Mesenchymal stem cell (in vitro differentiated cells and primary cell): Measurements from ENCODE around the gene NUDT4.
A peak's percentile ranks its signal among the peaks of the same experiment; 100 is the strongest.
"Not testable (repeated sequence)": the region's sequence is repeated elsewhere in the genome, so short reads cannot be mapped to it uniquely, and the experiment has no call there.

Source experiments
- DNase-seq: peaks from one replicate; pipeline ENCODE4 v3.0.0-alpha.2; 2013
- H2AFZ ChIP-seq: one replicate; pipeline ENCODE4 v1.6.1; 2013; ENCODE audit warnings: low read depth, mild to moderate bottlenecking, control low read depth, inconsistent platforms, low read length, moderate library complexity
- H2AK5ac ChIP-seq: 2 replicates; pipeline ENCODE4 v1.6.1; 2013; ENCODE audit warnings: low read length, moderate library complexity, mild to moderate bottlenecking, inconsistent platforms; ENCODE audit not compliant: severe bottlenecking
- H2BK120ac ChIP-seq: one replicate; pipeline ENCODE4 v1.6.1; 2013; ENCODE audit warnings: low read depth, mild to moderate bottlenecking, inconsistent platforms, low read length, moderate library complexity
- H2BK12ac ChIP-seq, 2 experiments: one replicate each; pipeline ENCODE4 v1.6.1; 2013; ENCODE audit warnings: inconsistent platforms in 2 of 2, low read length in 2 of 2, mild to moderate bottlenecking in 2 of 2, moderate library complexity in 2 of 2, control low read depth in 1 of 2
- H2BK15ac ChIP-seq: one replicate; pipeline ENCODE4 v1.6.1; 2013; ENCODE audit warnings: mild to moderate bottlenecking, low read depth, inconsistent platforms; ENCODE audit not compliant: poor library complexity, severe bottlenecking
- H2BK5ac ChIP-seq: 2 replicates; pipeline ENCODE4 v1.6.1; 2013; ENCODE audit warnings: low read depth, mild to moderate bottlenecking, low read length, control low read depth, inconsistent platforms; ENCODE audit not compliant: poor library complexity, severe bottlenecking
- H3K14ac ChIP-seq, 2 experiments: one replicate each; pipeline ENCODE4 v1.6.1; 2013; ENCODE audit warnings: inconsistent platforms in 2 of 2, low read length in 2 of 2, control low read depth in 1 of 2, mild to moderate bottlenecking in 1 of 2, moderate library complexity in 1 of 2
- H3K18ac ChIP-seq, 2 experiments: one replicate each; pipeline ENCODE4 v1.6.1; 2013; ENCODE audit warnings: inconsistent platforms in 2 of 2, low read length in 2 of 2, control low read depth in 1 of 2, low read depth in 1 of 2, mild to moderate bottlenecking in 1 of 2
- H3K23ac ChIP-seq, 2 experiments: one replicate each; pipeline ENCODE4 v1.6.1; 2013; ENCODE audit warnings: inconsistent platforms in 2 of 2, low read length in 2 of 2, mild to moderate bottlenecking in 2 of 2, moderate library complexity in 2 of 2, control low read depth in 1 of 2
- H3K27ac ChIP-seq: 2 replicates; pipeline ENCODE4 v1.5.1; 2013; ENCODE audit warnings: mild to moderate bottlenecking, moderate library complexity, low read length, control low read depth, inconsistent platforms; ENCODE audit not compliant: poor library complexity, severe bottlenecking
- H3K27me3 ChIP-seq, 2 experiments: 2 replicates each; pipeline versions ENCODE4 v1.6.1 to v1.7.0; 2013; ENCODE audit warnings: low read length in 2 of 2, mild to moderate bottlenecking in 2 of 2, moderate library complexity in 2 of 2, control low read depth in 1 of 2, inconsistent platforms in 1 of 2; ENCODE audit not compliant: control insufficient read depth in 1 of 2, insufficient read depth in 1 of 2
- H3K36me3 ChIP-seq, 2 experiments: 2 replicates each; pipeline versions ENCODE4 v1.6.1 to v1.7.0; 2013; ENCODE audit warnings: low read length in 2 of 2, control low read depth in 1 of 2, inconsistent platforms in 1 of 2, low read depth in 1 of 2, mild to moderate bottlenecking in 1 of 2; ENCODE audit not compliant: insufficient read depth in 2 of 2, control insufficient read depth in 1 of 2
- H3K4ac ChIP-seq, 2 experiments: one replicate each; pipeline ENCODE4 v1.6.1; 2013; ENCODE audit warnings: inconsistent platforms in 2 of 2, low read length in 2 of 2, mild to moderate bottlenecking in 2 of 2, moderate library complexity in 2 of 2, control low read depth in 1 of 2, low read depth in 1 of 2
- H3K4me1 ChIP-seq: 2 replicates; pipeline ENCODE4 v1.6.1; 2013; ENCODE audit warnings: low read depth, low read length, control low read depth; ENCODE audit not compliant: control insufficient read depth, insufficient read depth
- H3K4me2 ChIP-seq: 2 replicates; pipeline ENCODE4 v1.6.1; 2013; ENCODE audit warnings: low read length, mild to moderate bottlenecking, inconsistent platforms; ENCODE audit not compliant: poor library complexity, severe bottlenecking
- H3K4me3 ChIP-seq, 2 experiments: 2 replicates each; pipeline versions ENCODE4 v1.5.1 to v1.7.0; 2013; ENCODE audit warnings: low read length in 2 of 2, mild to moderate bottlenecking in 2 of 2, control low read depth in 1 of 2, low read depth in 1 of 2; ENCODE audit not compliant: insufficient read depth in 1 of 2
- H3K79me1 ChIP-seq: replicated peaks from 2 replicates; pipeline ENCODE4 v1.6.1; 2013; ENCODE audit warnings: mild to moderate bottlenecking, control low read depth, low read length, inconsistent platforms; ENCODE audit not compliant: poor library complexity, severe bottlenecking
- H3K9ac ChIP-seq: 2 replicates; pipeline ENCODE4 v1.7.0; 2013; ENCODE audit warnings: mild to moderate bottlenecking, low read length, moderate library complexity
- H3K9me3 ChIP-seq: 2 replicates; pipeline ENCODE4 v1.7.0; 2013; ENCODE audit warnings: mild to moderate bottlenecking, low read length; ENCODE audit not compliant: control insufficient read depth
- H4K8ac ChIP-seq: one replicate; pipeline ENCODE4 v1.6.1; 2013; ENCODE audit warnings: inconsistent platforms, mild to moderate bottlenecking, low read length, moderate library complexity
- H4K91ac ChIP-seq: one replicate; pipeline ENCODE4 v1.6.1; 2013; ENCODE audit warnings: mild to moderate bottlenecking, low read length, inconsistent platforms
- WGBS: methylation state at CpG from one replicate; pipeline ENCODE4 v1.1.7; 2013; ENCODE audit warnings: mixed read lengths; 5-methylcytosine and 5-hydroxymethylcytosine counted together

Gene NUDT4

GRCh38 chr12:93412396-93412795 lies 34.7 kb downstream of the NUDT4 start:
- H3K4me3 ChIP-seq, H3K23ac ChIP-seq, H4K8ac ChIP-seq, H3K4me2 ChIP-seq, H4K91ac ChIP-seq, H3K18ac ChIP-seq, H2BK12ac ChIP-seq, H2AFZ ChIP-seq, DNase-seq, H3K4ac ChIP-seq, H2BK5ac ChIP-seq, H3K27ac ChIP-seq, H2BK15ac ChIP-seq, H2BK120ac ChIP-seq, H3K4me1 ChIP-seq, H3K27me3 ChIP-seq, H3K9me3 ChIP-seq, H3K14ac ChIP-seq, H2AK5ac ChIP-seq, H3K9ac ChIP-seq, H3K79me1 ChIP-seq: not testable (repeated sequence)
- H3K36me3 ChIP-seq, result peaks cover 6 to 19% of the 10 kb centered on the region in 2 experiments
- WGBS, result 97% methylated on average over 5 of the region's 8 CpGs

- H3K4me2 ChIP-seq, result no peak overlapping the region
- no peak overlapping the region for H4K91ac ChIP-seq
- H3K14ac ChIP-seq, result no peak overlapping the region
- no peak overlapping the region for H3K27ac ChIP-seq
- peaks cover 2 to 13% of the 10 kb centered on the region in 2 experiments for H3K36me3 ChIP-seq
- no peak overlapping the region for H4K8ac ChIP-seq
- no peak overlapping the region for H3K4me3 ChIP-seq
- no peak overlapping the region for H2BK120ac ChIP-seq
- H2BK15ac ChIP-seq, result no peak overlapping the region
- H2AFZ ChIP-seq, result no peak overlapping the region
- no peak overlapping the region for H3K9ac ChIP-seq
- H3K4ac ChIP-seq, result no peak overlapping the region
- no peak overlapping the region for H3K23ac ChIP-seq
- DNase-seq, result no peak
- H2AK5ac ChIP-seq, result no peak overlapping the region
- WGBS, result 84% methylated on average over 3 of the region's 3 CpGs
- H3K27me3 ChIP-seq, result no peaks in the 10 kb centered on the region
- H3K9me3 ChIP-seq, result no peaks in the 10 kb centered on the region
- H3K79me1 ChIP-seq, result peaks cover 6% of the 10 kb centered on the region
- peaks cover 4% of the 10 kb centered on the region for H3K4me1 ChIP-seq
- no peak overlapping the region for H2BK5ac ChIP-seq
- no peak overlapping the region for H2BK12ac ChIP-seq
- no peak overlapping the region for H3K18ac ChIP-seq
These were observed 35.3 kb downstream of the NUDT4 start for GRCh38 chr12:93413064-93413463.

GRCh38 chr12:93415723-93416464 lies 38.2 kb downstream of the NUDT4 start:
- no peak overlapping the region for H4K8ac ChIP-seq
- H2AFZ ChIP-seq, result no peak overlapping the region
- no peak overlapping the region for H2AK5ac ChIP-seq
- peak; percentile 57 for DNase-seq
- H3K4ac ChIP-seq, result no peak overlapping the region
- no peak overlapping the region for H2BK5ac ChIP-seq
- H3K9me3 ChIP-seq, result no peaks in the 10 kb centered on the region
- peaks cover 4% of the 10 kb centered on the region for H3K4me1 ChIP-seq
- H3K27me3 ChIP-seq, result no peaks in the 10 kb centered on the region
- no peak overlapping the region for H3K4me2 ChIP-seq
- no peak overlapping the region for H3K4me3 ChIP-seq
- no peak overlapping the region for H3K18ac ChIP-seq
- 67% methylated on average over 1 of the region's 3 CpGs for whole genome bisulfite sequencing
- H3K9ac ChIP-seq, result peak overlapping the region; percentile 72
- no peak overlapping the region for H3K14ac ChIP-seq
- no peak overlapping the region for H2BK12ac ChIP-seq
- H2BK120ac ChIP-seq, result no peak overlapping the region
- H3K23ac ChIP-seq, result no peak overlapping the region
- H3K27ac ChIP-seq, result peak overlapping the region; percentile 72
- H3K36me3 ChIP-seq, result no peaks in the 10 kb centered on the region
- H4K91ac ChIP-seq, result no peak overlapping the region
- peaks cover 6% of the 10 kb centered on the region for H3K79me1 ChIP-seq
- no peak overlapping the region for H2BK15ac ChIP-seq

GRCh38 chr12:93417967-93418480 lies 40.3 kb downstream of the NUDT4 start:
- Histone ChIP-seq H2BK120ac (no peak overlapping the region), H3K9ac (no peak overlapping the region), H3K14ac (no peak overlapping the region), H2BK15ac (no peak overlapping the region), H3K4me3 (no peak overlapping the region), H3K9me3 (no peaks in the 10 kb centered on the region), H2AK5ac (no peak overlapping the region), H3K18ac (no peak overlapping the region), H3K4me2 (no peak overlapping the region), H2BK12ac (no peak overlapping the region), H3K23ac (no peak overlapping the region), H3K27me3 (no peaks in the 10 kb centered on the region), H4K8ac (no peak overlapping the region), H3K79me1 (peaks cover 2% of the 10 kb centered on the region), H3K4ac (no peak overlapping the region), H4K91ac (no peak overlapping the region), H2BK5ac (no peak overlapping the region), H3K36me3 (no peaks in the 10 kb centered on the region), H2AFZ (no peak overlapping the region), H3K27ac (no peak overlapping the region), H3K4me1 (peaks cover 4% of the 10 kb centered on the region)
- WGBS, result 97% methylated on average over 4 of the region's 4 CpGs
- DNase-seq, result no peak
